H1 (cell line): Measurements from ENCODE around the gene CCIN.

ENCODE experiments used
- EGR1 ChIP-seq: IDR thresholded peaks from 2 replicates; pipeline ENCODE4 v1.6.1; 2011; ENCODE audit warnings: low read depth, low read length, borderline replicate concordance
- NRF1 ChIP-seq: IDR thresholded peaks from 2 replicates; pipeline ENCODE4 v1.6.1; 2011; ENCODE audit warnings: mild to moderate bottlenecking, low read depth, low read length, improper control_type of control experiment
- POLR2A ChIP-seq, 2 experiments: IDR thresholded peaks; 1 replicate in 1 of 2; 2 replicates in 1 of 2; pipeline ENCODE4 v1.6.1; 2011; ENCODE audit warnings: low read depth in 2 of 2, low read length in 2 of 2, mild to moderate bottlenecking in 2 of 2; ENCODE audit errors: control extremely low read depth in 1 of 2
- POLR2AphosphoS5 ChIP-seq: IDR thresholded peaks from 2 replicates; pipeline ENCODE4 v1.6.1; 2011; ENCODE audit warnings: low read depth, low read length
- RAD21 ChIP-seq, 2 experiments: IDR thresholded peaks in 1 of 2; conservative IDR thresholded peaks in 1 of 2; 2 replicates each; pipeline ENCODE4 v1.6.1; 2011; ENCODE audit warnings: low read depth in 2 of 2, low read length in 2 of 2, improper control_type of control experiment in 1 of 2, inconsistent platforms in 1 of 2, mild to moderate bottlenecking in 1 of 2, moderate library complexity in 1 of 2
- RBBP5 ChIP-seq: IDR thresholded peaks from 2 replicates; pipeline ENCODE4 v1.7.1; 2012; ENCODE audit warnings: low read depth, mild to moderate bottlenecking, inconsistent platforms, low read length, moderate library complexity, borderline replicate concordance
- RFX5 ChIP-seq: IDR thresholded peaks from 2 replicates; pipeline ENCODE4 v1.6.1; 2011; ENCODE audit warnings: low read depth, low read length, improper control_type of control experiment, borderline replicate concordance
- SUZ12 ChIP-seq: fragments of 200-600 bp; sonication (generic); IDR thresholded peaks from 2 replicates; pipeline ENCODE4 v1.6.1; 2012; ENCODE audit warnings: mild to moderate bottlenecking, inconsistent platforms, low read length, moderate library complexity, mixed read lengths
- ZNF274 ChIP-seq: IDR thresholded peaks from 2 replicates; pipeline ENCODE4 v1.7.0; 2012; ENCODE audit warnings: low read length, borderline replicate concordance; ENCODE audit errors: extremely low read depth
- TF ChIP-seq, protein P1 (sequence below), 3 experiments: IDR thresholded peaks; 1 replicate in 2 of 3; 2 replicates in 1 of 3; pipeline versions ENCODE4 v1.5.1 to v1.6.1; 2011; ENCODE audit warnings: low read length in 3 of 3, mild to moderate bottlenecking in 3 of 3, inconsistent platforms in 2 of 3, low read depth in 1 of 3, moderate library complexity in 1 of 3; ENCODE audit not compliant: insufficient read depth in 1 of 3; ENCODE audit errors: control extremely low read depth in 1 of 3

DNA sequence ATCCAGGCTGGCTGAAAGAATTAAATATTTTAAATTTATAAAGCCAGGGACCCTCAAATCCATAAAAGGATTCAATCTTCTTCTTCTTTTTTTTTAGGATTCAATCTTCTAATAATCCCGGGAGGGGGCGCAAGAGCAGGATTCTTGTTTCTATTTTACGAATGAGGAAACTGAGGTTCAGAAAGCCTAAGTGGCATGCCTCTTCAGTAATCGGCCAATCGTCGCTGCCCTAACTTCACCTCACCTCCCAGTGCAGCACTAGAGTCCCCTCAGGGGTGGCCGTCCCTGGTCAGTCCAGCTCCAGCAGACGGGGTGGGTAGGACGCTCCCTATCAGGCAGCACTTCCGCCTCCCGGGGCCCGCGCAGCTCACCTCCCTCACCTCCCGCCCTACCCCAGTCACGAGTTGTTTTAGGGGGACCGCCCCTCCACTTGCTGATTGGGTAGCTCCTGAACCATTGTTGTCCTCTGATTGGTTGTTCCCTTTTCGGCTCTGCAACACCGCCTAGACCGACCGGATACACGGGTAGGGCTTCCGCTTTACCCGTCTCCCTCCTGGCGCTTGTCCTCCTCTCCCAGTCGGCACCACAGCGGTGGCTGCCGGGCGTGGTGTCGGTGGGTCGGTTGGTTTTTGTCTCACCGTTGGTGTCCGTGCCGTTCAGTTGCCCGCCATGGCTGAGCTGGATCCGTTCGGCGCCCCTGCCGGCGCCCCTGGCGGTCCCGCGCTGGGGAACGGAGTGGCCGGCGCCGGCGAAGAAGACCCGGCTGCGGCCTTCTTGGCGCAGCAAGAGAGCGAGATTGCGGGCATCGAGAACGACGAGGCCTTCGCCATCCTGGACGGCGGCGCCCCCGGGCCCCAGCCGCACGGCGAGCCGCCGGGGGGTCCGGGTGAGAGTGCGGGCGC, 21.5 kb downstream of the CCIN start, which contains the start of gene CLTA:
- TF ChIP-seq, protein P1, sequence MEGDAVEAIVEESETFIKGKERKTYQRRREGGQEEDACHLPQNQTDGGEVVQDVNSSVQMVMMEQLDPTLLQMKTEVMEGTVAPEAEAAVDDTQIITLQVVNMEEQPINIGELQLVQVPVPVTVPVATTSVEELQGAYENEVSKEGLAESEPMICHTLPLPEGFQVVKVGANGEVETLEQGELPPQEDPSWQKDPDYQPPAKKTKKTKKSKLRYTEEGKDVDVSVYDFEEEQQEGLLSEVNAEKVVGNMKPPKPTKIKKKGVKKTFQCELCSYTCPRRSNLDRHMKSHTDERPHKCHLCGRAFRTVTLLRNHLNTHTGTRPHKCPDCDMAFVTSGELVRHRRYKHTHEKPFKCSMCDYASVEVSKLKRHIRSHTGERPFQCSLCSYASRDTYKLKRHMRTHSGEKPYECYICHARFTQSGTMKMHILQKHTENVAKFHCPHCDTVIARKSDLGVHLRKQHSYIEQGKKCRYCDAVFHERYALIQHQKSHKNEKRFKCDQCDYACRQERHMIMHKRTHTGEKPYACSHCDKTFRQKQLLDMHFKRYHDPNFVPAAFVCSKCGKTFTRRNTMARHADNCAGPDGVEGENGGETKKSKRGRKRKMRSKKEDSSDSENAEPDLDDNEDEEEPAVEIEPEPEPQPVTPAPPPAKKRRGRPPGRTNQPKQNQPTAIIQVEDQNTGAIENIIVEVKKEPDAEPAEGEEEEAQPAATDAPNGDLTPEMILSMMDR (IDR thresholded peaks at IDR 0.05; ENCODE audit: control extremely low read depth in 1 of 3, insufficient read depth in 1 of 3, low read depth in 1 of 3, low read length in 3 of 3), result peak in 1 of 3 experiments; percentile 35; a peak in 1 of 4 replicates
- TF ChIP-seq POLR2AphosphoS5 (peak; percentile 98), POLR2A (IDR thresholded peaks at IDR 0.05; ENCODE audit: control extremely low read depth in 1 of 2, low read depth in 2 of 2, low read length in 2 of 2) (peak; percentile 92 to 97), RBBP5 (peak; percentile 93; the same call in 1 of the 2 replicates), RAD21 (IDR thresholded peaks at IDR 0.05 in 1 of 2, conservative IDR thresholded peaks at IDR 0.05 in 1 of 2; ENCODE audit: low read depth in 2 of 2, low read length in 2 of 2) (no peak), EGR1 (no peak), SUZ12 (no peak), RFX5 (no peak), ZNF274 (no peak), NRF1 (peak; percentile 23; the same call in 1 of the 2 replicates)
